HG03039 (cell line): ENCODE results near the gene RTN3.
"Not testable (repeated sequence)": the region's sequence is repeated elsewhere in the genome, so short reads cannot be mapped to it uniquely, and the experiment has no call there.

ENCODE experiments used
- ATAC-seq: cut with Tn5 transposase; IDR thresholded peaks from one replicate; pipeline ENCODE4 v1.9.1; 2021; ENCODE audit warnings: mild to moderate bottlenecking, moderate library complexity; ENCODE audit not compliant: unreplicated experiment

RTN3 gene

GRCh38 chr11:63767565-63768236, 86.4 kb downstream of the RTN3 start:
- no peak for ATAC-seq

GRCh38 chr11:63768237-63769041, 87.1 kb downstream of the RTN3 start, which contains the start of gene ZFTA:
Gene ZFTA (minus strand): TSS chr11:63768775. CDS start chr11:63768622, 153 bp downstream.
- peak; percentile 49 for ATAC-seq

DNA sequence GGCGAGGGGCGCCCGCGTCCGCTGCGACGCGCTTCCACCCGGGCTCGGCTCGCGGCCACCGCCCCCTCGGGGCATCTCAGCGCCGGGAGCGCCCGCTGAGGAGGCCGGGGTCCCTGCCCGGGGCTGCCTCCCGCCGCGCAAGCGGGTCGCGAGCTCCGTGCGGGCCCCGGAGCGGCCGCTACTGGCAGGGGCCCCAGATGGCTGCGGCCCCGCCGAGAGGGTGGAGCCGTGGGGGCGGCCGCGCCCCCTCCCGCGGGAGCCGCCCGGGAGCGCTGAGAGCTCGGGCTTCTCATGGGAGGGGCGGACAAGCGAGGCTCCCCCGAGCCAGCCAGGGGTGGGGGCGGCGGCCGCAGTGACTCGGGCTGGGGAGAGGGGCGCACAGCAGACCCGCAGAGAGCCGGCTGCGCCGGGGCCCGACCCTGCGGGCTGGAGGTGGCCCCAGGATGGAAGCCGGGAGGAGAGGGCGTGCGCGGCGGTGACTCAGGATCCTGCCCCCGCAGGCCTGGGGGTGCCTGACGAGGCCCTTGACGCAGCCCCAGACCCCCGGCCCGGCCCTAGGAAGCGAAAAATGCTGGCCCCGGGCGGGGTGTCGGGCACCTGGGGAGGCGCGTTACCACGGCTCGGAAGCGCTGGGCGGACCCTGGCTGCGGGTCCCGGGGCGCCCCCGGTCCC, 87.9 kb downstream of the RTN3 start:
- ATAC-seq = peak; percentile 23

- ATAC-seq = no peak
Measured at GRCh38 chr11:63769714-63770455, 88.6 kb downstream of the RTN3 start.

- ATAC-seq = no peak
Measured at GRCh38 chr11:63770763-63771162, 89.5 kb downstream of the RTN3 start.

GRCh38 chr11:63771741-63772318, 90.5 kb downstream of the RTN3 start:
- ATAC-seq = not testable (repeated sequence)

DNA sequence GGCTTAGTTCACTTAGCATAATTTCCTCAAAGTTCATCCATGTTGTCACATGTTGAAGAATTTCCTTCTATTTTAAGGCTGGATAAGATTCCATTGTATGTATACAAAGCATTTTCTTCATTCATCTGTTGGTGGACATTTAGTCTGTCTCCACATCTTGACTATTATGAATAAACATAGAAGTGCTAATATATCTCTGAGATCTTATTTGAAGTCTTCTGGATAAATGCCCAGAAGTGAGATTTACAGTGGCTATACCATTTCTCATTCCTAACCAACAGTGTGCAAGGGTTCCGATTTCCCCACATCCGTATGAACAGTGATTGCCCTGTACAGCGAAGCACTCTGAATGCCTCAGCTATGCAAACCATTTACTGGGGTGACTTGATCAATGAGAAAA, 93.9 kb downstream of the RTN3 start:
- no peak for ATAC-seq

DNA sequence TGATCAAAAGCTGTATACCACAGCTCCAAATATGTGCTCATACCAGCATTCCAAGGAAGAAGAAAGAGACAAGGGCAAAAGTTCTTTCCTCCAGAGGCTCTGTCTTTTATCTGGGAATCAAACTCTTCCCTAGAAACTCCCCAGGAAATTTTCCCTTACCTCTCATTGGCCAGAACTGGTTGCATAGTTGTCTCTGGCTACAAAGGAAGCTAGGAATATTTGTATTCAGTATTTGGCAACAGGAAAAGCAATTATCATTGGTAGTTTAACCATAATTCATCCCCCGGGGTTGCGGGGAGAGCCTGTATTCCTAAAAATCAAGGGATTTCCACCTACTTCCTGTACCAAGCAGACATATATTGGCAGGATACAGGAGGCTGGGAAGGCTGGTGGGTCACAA, 97.7 kb downstream of the RTN3 start:
- no peak for ATAC-seq

- ATAC-seq = no peak
Measured at GRCh38 chr11:63782749-63783148, 101.4 kb downstream of the RTN3 start.

- no peak for ATAC-seq
Measured at GRCh38 chr11:63783925-63784592, 102.8 kb downstream of the RTN3 start.

DNA sequence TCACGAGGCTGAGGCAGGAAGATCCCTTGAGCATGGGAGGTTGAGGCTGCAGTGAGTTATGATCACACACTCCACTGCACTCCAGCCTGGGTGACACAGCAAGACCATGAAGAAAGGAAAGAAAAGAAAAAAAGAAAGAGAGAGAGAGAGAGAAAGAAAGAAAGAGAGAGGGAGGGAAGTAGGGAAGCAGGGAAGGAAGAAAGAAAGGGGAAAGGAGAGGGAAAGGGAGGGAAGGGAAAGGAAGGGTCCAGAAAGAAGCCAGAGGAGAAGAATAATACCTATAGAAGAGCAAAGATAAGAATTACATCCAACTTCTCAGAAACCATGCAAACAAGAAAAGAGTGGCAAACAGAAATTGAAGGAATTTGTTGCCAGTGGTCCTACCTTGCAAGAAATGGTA, 104.5 kb downstream of the RTN3 start:
- ATAC-seq = no peak

- ATAC-seq = no peak
Measured at GRCh38 chr11:63791495-63792167, 110.3 kb downstream of the RTN3 start.

GRCh38 chr11:63793161-63793560, 111.9 kb downstream of the RTN3 start:
- ATAC-seq = no peak

GRCh38 chr11:63795066-63795465, 113.8 kb downstream of the RTN3 start:
- ATAC-seq = no peak

GRCh38 chr11:63800921-63801320, 119.6 kb downstream of the RTN3 start:
- no peak for ATAC-seq

DNA sequence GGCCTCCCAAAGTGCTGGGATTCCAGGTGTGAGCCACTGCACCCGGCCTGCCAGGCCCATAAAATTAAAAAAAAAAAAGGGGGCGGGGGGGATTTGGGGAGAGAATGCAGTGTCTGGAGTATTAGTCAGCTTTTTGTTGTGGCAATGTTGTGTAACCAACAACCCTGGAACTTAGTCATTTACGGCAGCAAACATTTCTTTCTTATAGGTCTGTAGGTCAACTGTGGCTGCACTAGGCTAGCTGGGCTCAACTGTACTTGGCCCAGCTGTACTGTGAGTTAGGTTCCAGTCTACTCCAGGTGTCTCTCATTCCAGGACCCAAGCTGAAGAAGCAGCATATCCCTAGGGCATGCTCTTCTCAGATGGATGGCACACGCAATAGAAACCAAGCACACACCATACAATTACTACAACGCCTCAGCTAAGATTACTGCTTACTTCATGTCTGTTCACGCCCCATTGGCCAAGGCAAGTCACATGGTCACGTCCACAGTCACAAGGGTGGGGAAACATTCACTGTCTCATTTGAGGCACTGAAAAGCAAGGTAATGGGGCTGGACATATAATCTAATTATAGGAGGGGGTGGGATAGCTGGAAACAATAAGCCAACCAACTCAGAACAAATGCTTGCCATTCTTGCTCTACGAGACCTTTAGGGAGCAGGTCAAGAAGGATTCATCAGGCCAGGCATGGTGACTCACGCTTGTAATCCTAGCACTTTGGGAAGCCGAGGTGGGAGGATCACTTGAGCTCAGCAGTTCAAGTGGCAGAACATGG, 121.5 kb downstream of the RTN3 start:
- ATAC-seq = no peak

DNA sequence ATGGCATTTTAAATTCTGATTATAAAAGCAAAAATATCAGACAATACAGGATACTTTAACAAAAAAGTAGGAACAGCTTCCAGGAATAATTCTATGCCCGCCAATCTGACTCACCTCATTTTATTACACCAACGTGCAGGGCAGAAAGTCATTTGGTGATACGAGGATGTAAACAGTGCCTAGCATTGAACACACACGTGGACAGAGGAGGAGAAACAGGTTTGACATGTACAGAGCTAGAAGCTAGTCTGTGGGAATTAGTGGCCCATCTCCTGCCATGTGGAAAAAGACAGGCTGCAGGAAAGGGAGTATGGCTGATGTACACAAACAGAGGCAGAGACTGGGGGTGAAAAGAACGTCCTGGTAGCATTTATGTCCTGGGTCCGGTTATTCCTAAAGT, 123.0 kb downstream of the RTN3 start:
- no peak for ATAC-seq

- ATAC-seq = no peak
Measured at GRCh38 chr11:63805844-63806415, 124.6 kb downstream of the RTN3 start.
